ENCODE results near the gene DNAJC6. TPM values are rescaled to one million over a fixed set of nuclear protein-coding genes. Genes with fewer than 3 reads are reported as not detected.

The DNAJC6 gene
- total RNA-seq, 4 donors from 2014 or later: 0.10 to 0.75 (median 0.36) TPM; not detected in 1

DNA sequence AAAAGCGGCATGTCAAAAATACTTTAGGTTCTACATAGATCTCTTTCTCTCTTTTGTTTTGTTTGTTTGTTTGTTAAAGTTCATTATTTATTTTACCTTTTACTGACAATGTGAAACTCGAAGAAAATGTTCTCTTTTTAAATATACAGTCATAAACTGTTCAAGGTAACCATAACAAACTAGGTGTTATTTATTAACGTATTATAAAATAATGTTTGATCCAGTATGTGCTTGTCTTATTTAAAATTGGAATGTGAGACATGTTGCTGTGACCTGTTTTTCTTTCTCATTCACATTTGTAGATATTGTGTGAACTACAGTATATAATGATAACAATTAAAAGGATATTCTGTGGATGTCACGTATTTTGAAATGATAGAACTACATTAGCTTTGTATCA is 105.2 kb downstream of the DNAJC6 start:
- Histone ChIP-seq H3K36me3 (no peaks in the 10 kb centered on the region), H3K27ac (no peak overlapping the region), H3K9me3 (no peaks in the 10 kb centered on the region), H3K27me3 (no peaks in the 10 kb centered on the region), H3K4me1 (peaks cover 2 to 3% of the 10 kb centered on the region in 2 donors), H3K4me3 (no peak overlapping the region)
- DNase-seq: no peak
- in situ Hi-C loops (cut with MboI; ENCODE audit: low sequenced_read_pairs in 4 of 4): loop anchor here in 1 of 4 donors (25.0 kb wide), 1 partner anchor 552 kb away; no protein-coding TSS in a partner anchor
- no peak for ATAC-seq
- intact Hi-C loops (cut with DNase I; ENCODE audit: low total_unique reads): no loop called here
- TF ChIP-seq CTCF (IDR thresholded peaks at IDR 0.05 in 4 of 5, conservative IDR thresholded peaks at IDR 0.05 in 1 of 5): no peak
- TF ChIP-seq POLR2A (IDR thresholded peaks at IDR 0.05): no peak

GRCh38 chr1:65416767-65417166 is 107.4 kb downstream of the DNAJC6 start:
- DNase-seq (no peak), ATAC-seq (no peak)
- H3K9me3 ChIP-seq: no peaks in the 10 kb centered on the region
- TF ChIP-seq CTCF (IDR thresholded peaks at IDR 0.05 in 4 of 5, conservative IDR thresholded peaks at IDR 0.05 in 1 of 5): no peak
- no peak for TF ChIP-seq POLR2A (IDR thresholded peaks at IDR 0.05)
- in situ Hi-C loops (cut with MboI; ENCODE audit: low sequenced_read_pairs in 4 of 4) (loop anchor here in 1 of 4 donors (25.0 kb wide), 1 partner anchor 554 kb away; no protein-coding TSS in a partner anchor), intact Hi-C loops (cut with DNase I; ENCODE audit: low total_unique reads) (no loop called here)
- no peaks in the 10 kb centered on the region for H3K36me3 ChIP-seq
- H3K27ac ChIP-seq: no peak overlapping the region
- peaks cover 6 to 8% of the 10 kb centered on the region in 2 donors for H3K4me1 ChIP-seq
- no peak overlapping the region for H3K4me3 ChIP-seq
- H3K27me3 ChIP-seq: no peaks in the 10 kb centered on the region

GRCh38 chr1:65417729-65418128 is 108.4 kb downstream of the DNAJC6 start:
- Histone ChIP-seq H3K36me3 (no peaks in the 10 kb centered on the region), H3K27ac (no peak overlapping the region), H3K4me1 (peaks cover 12 to 15% of the 10 kb centered on the region in 2 donors), H3K9me3 (no peaks in the 10 kb centered on the region), H3K4me3 (no peak overlapping the region), H3K27me3 (no peaks in the 10 kb centered on the region)
- ATAC-seq: no peak
- no peak for DNase-seq
- TF ChIP-seq POLR2A (IDR thresholded peaks at IDR 0.05): no peak
- no peak for TF ChIP-seq CTCF (IDR thresholded peaks at IDR 0.05 in 4 of 5, conservative IDR thresholded peaks at IDR 0.05 in 1 of 5)
- intact Hi-C loops (cut with DNase I; ENCODE audit: low total_unique reads) (no loop called here), in situ Hi-C loops (cut with MboI; ENCODE audit: low sequenced_read_pairs in 4 of 4) (loop anchor here in 1 of 4 donors (25.0 kb wide), 1 partner anchor 555 kb away; no protein-coding TSS in a partner anchor)

GRCh38 chr1:65418522-65419185 is 109.3 kb downstream of the DNAJC6 start:
- intact Hi-C loops (cut with DNase I; ENCODE audit: low total_unique reads): no loop called here
- Histone ChIP-seq H3K4me3 (no peak overlapping the region), H3K4me1 (peaks cover 20 to 24% of the 10 kb centered on the region in 2 donors), H3K9me3 (no peaks in the 10 kb centered on the region), H3K36me3 (no peaks in the 10 kb centered on the region), H3K27ac (peak overlapping the region in 1 of 4 donors; percentile 94), H3K27me3 (no peaks in the 10 kb centered on the region)
- in situ Hi-C loops (cut with MboI; ENCODE audit: low sequenced_read_pairs in 4 of 4): loop anchor here in 1 of 4 donors (25.0 kb wide), 1 partner anchor 556 kb away; no protein-coding TSS in a partner anchor
- no peak for TF ChIP-seq CTCF (IDR thresholded peaks at IDR 0.05 in 4 of 5, conservative IDR thresholded peaks at IDR 0.05 in 1 of 5)
- TF ChIP-seq POLR2A (IDR thresholded peaks at IDR 0.05): no peak
- no peak for ATAC-seq
- no peak for DNase-seq
